K562 (cell line): ENCODE results near the gene NPFFR1. TPM values are rescaled to one million over a fixed set of nuclear protein-coding genes. Genes with fewer than 3 reads are reported as not detected.

Experiments used
- ATAC-seq: fragments of 200-7000 bp; cut with Tn5 transposase; 3 replicates; pipeline ENCODE4 v1.9.1; 2020; ENCODE audit warnings: moderate library complexity
- BruUV-seq: library from RNA; stranded (reverse); fragments of 400-500 nt; replicated peaks from 2 replicates; lab custom pipeline; 2021; lab: Mats Ljungman, UMichigan
- CTCF ChIA-PET: fragments of 300-600 bp; formaldehyde crosslinking; extraction: SDS; loops from one replicate; lab custom pipeline; 2021; ENCODE audit warnings: low intra/inter-chr PET ratio; lab: Yijun Ruan, JAX
- POLR2A ChIA-PET: fragments of 300-600, 350-650 bp; sonication (Branson Sonifier 250); formaldehyde crosslinking; extraction: SDS; loops from one replicate; lab custom pipeline; 2021; ENCODE audit warnings: antibody characterized with exemption, inconsistent platforms; lab: Yijun Ruan, JAX
- DNase-seq, 4 experiments: peaks; one replicate each; pipeline versions ENCODE4 v3.0.0 to v3.0.0-alpha.2; 2011 to 2018; ENCODE audit warnings: low spot score in 3 of 4, mixed read lengths in 3 of 4; ENCODE audit errors: extremely low read depth in 1 of 4
- FAIRE-seq: peaks from 2 replicates; lab custom pipeline; 2011; peaks lifted over from hg19 to GRCh38; lab: Jason Lieb, UNC
- H2AFZ ChIP-seq: 2 replicates; pipeline ENCODE4 v1.6.0; 2011; ENCODE audit warnings: low read depth, low read length, control low read depth, inconsistent platforms
- H3K27ac ChIP-seq: fragments of 200-600 bp; 3 replicates; pipeline ENCODE4 v1.8.0; 2011; ENCODE audit warnings: low read depth, mild to moderate bottlenecking, control low read depth, inconsistent platforms, low read length, moderate library complexity, mixed read lengths; ENCODE audit errors: extremely low read depth
- H3K27me3 ChIP-seq, 2 experiments: fragments of 300-600 bp in 1 of 2; 2 replicates in 1 of 2; 3 replicates in 1 of 2; pipeline versions ENCODE4 v1.6.0 to v1.8.0; 2011; ENCODE audit warnings: inconsistent platforms in 2 of 2, low read length in 2 of 2, mild to moderate bottlenecking in 1 of 2, mixed read lengths in 1 of 2, moderate library complexity in 1 of 2; ENCODE audit not compliant: control insufficient read depth in 2 of 2, insufficient read depth in 2 of 2
- H3K36me3 ChIP-seq: fragments of 300-600 bp; 3 replicates; pipeline ENCODE4 v1.8.0; 2011; ENCODE audit warnings: mild to moderate bottlenecking, low read length, inconsistent platforms; ENCODE audit not compliant: control insufficient read depth, insufficient read depth
- H3K4me1 ChIP-seq, 2 experiments: fragments of 200-600 bp in 1 of 2; replicated peaks in 1 of 2; 2 replicates in 1 of 2; 3 replicates in 1 of 2; pipeline versions ENCODE4 v1.5.1 to v1.8.0; 2011; ENCODE audit warnings: inconsistent platforms in 2 of 2, low read length in 2 of 2, mild to moderate bottlenecking in 1 of 2, mixed read lengths in 1 of 2, moderate library complexity in 1 of 2; ENCODE audit not compliant: control insufficient read depth in 2 of 2, insufficient read depth in 2 of 2
- H3K4me2 ChIP-seq: 2 replicates; pipeline ENCODE4 v1.6.1; 2011; ENCODE audit warnings: low read length, control low read depth, inconsistent platforms, mixed read lengths; ENCODE audit not compliant: insufficient read depth
- H3K4me3 ChIP-seq: fragments of 200-600 bp; sonication (generic), shearing (Covaris generic); 2 replicates; pipeline ENCODE4 v1.5.1; 2016; ENCODE audit warnings: control low read depth, inconsistent platforms
- H3K79me2 ChIP-seq: fragments of 200-600 bp; 3 replicates; pipeline ENCODE4 v1.8.0; 2011; ENCODE audit warnings: low read length, inconsistent platforms; ENCODE audit not compliant: control insufficient read depth, insufficient read depth
- H3K9ac ChIP-seq, 2 experiments: 2 replicates each; pipeline versions ENCODE4 v1.6.0 to v1.6.1; 2011; ENCODE audit warnings: low read depth in 2 of 2, low read length in 2 of 2, control low read depth in 1 of 2, inconsistent platforms in 1 of 2, mild to moderate bottlenecking in 1 of 2, mixed read lengths in 1 of 2; ENCODE audit not compliant: insufficient read depth in 1 of 2
- H3K9me1 ChIP-seq: one replicate; pipeline ENCODE4 v1.6.0; 2011; ENCODE audit warnings: inconsistent platforms, mild to moderate bottlenecking, low read length, moderate library complexity; ENCODE audit not compliant: control insufficient read depth, insufficient read depth
- H3K9me3 ChIP-seq: replicated peaks from 2 replicates; pipeline ENCODE4 v1.5.1; 2011; ENCODE audit warnings: low read depth, low read length, inconsistent platforms; ENCODE audit not compliant: control insufficient read depth, insufficient read depth
- H4K20me1 ChIP-seq: replicated peaks from 2 replicates; pipeline ENCODE4 v1.6.1; 2011; ENCODE audit warnings: low read length, inconsistent platforms, mixed read lengths; ENCODE audit not compliant: control insufficient read depth, insufficient read depth
- ARID2 ChIP-seq: fragments of 450-650 bp; IDR thresholded peaks from 2 replicates; pipeline ENCODE4 v1.6.1; 2017; ENCODE audit warnings: antibody characterized with exemption, mild to moderate bottlenecking
- FIP1L1 ChIP-seq: fragments of 200-400 bp; formaldehyde crosslinking; IDR thresholded peaks from 2 replicates; pipeline ENCODE4 v1.6.1; 2018; ENCODE audit warnings: mild to moderate bottlenecking, low read depth, low read length; ENCODE audit not compliant: poor library complexity, severe bottlenecking
- GABPA ChIP-seq: fragments of 200-800 bp; sonication (Bioruptor generic); conservative IDR thresholded peaks from 2 replicates; pipeline ENCODE4 v1.6.1; 2016; ENCODE audit warnings: low read depth, missing genetic modification characterization, missing compliant biosample characterization
- GATAD2A ChIP-seq: fragments of 450-650 bp; IDR thresholded peaks from 2 replicates; pipeline ENCODE4 v1.6.1; 2017
- KLF1 ChIP-seq: fragments of 450-650 bp; IDR thresholded peaks from 2 replicates; pipeline ENCODE4 v1.6.1; 2016; ENCODE audit warnings: missing genetic modification characterization, missing compliant biosample characterization
- MTA1 ChIP-seq: fragments of 450-650 bp; IDR thresholded peaks from 2 replicates; pipeline ENCODE4 v1.6.1; 2017; ENCODE audit warnings: borderline replicate concordance
- PHB2 ChIP-seq: fragments of 450-650 bp; IDR thresholded peaks from 2 replicates; pipeline ENCODE4 v1.6.1; 2017; ENCODE audit warnings: low read depth
- PTBP1 ChIP-seq: fragments of 200-400 bp; formaldehyde crosslinking; IDR thresholded peaks from 2 replicates; pipeline ENCODE4 v1.6.1; 2017; ENCODE audit warnings: low read depth, low read length
- SMAD1 ChIP-seq: fragments of 150-350 bp; IDR thresholded peaks from 2 replicates; pipeline ENCODE4 v1.6.1; 2014; ENCODE audit warnings: low read length, low read depth; ENCODE audit not compliant: partially characterized antibody
- SMARCB1 ChIP-seq: IDR thresholded peaks from 2 replicates; pipeline ENCODE4 v1.6.1; 2011; ENCODE audit warnings: improper control_type of control experiment, low read depth; ENCODE audit not compliant: insufficient read length
- STAT5B ChIP-seq: fragments of 250-450 bp; sonication (Bioruptor Pico); IDR thresholded peaks from 2 replicates; pipeline ENCODE4 v1.8.0; 2021; ENCODE audit warnings: mild to moderate bottlenecking, inconsistent platforms
- ZBTB49 ChIP-seq: sonication (generic); formaldehyde crosslinking; IDR thresholded peaks from 2 replicates; pipeline ENCODE4 v1.8.0; 2022; ENCODE audit warnings: missing genetic modification reagents, mild to moderate bottlenecking, borderline replicate concordance
- ZKSCAN1 ChIP-seq: fragments of 150-350 bp; IDR thresholded peaks from 2 replicates; pipeline ENCODE4 v1.6.1; 2016; ENCODE audit warnings: low read depth, low read length
- ZNF174 ChIP-seq: fragments of 250-450 bp; sonication (Bioruptor Pico); IDR thresholded peaks from 2 replicates; pipeline ENCODE4 v1.4.0; 2020; ENCODE audit warnings: mild to moderate bottlenecking
- ZNF609 ChIP-seq: sonication (generic); formaldehyde crosslinking; IDR thresholded peaks from 2 replicates; pipeline ENCODE4 v1.8.1; 2023; ENCODE audit warnings: missing genetic modification reagents, mild to moderate bottlenecking, borderline replicate concordance
- ZNF668 ChIP-seq: fragments of 250-450 bp; sonication (Bioruptor Pico); IDR thresholded peaks from 2 replicates; pipeline ENCODE4 v1.8.0; 2022; ENCODE audit warnings: mild to moderate bottlenecking, inconsistent platforms
- ZNF695 ChIP-seq: fragments of 450-650 bp; formaldehyde crosslinking; IDR thresholded peaks from 2 replicates; pipeline ENCODE4 v1.4.0; 2020; ENCODE audit warnings: mild to moderate bottlenecking, moderate library complexity
- ZNF766 ChIP-seq: fragments of 200-800 bp; sonication (Bioruptor generic); conservative IDR thresholded peaks from 2 replicates; pipeline ENCODE4 v1.6.1; 2016; ENCODE audit warnings: missing genetic modification characterization, missing compliant biosample characterization
- WGBS: fragments of 100-300 bp; shearing (Covaris generic); methylation state at CpG from one replicate; pipeline ENCODE4 v1.1.6; 2016; ENCODE audit warnings: low coverage, mixed read lengths; ENCODE audit not compliant: insufficient coverage; ENCODE audit errors: missing lambda C conversion rate; 5-methylcytosine and 5-hydroxymethylcytosine counted together
- in situ Hi-C: fragments of 300-500 bp; cut with MboI; formaldehyde crosslinking; loops from 4 replicates; pipeline ENCODE4 v1.15.0; 2018; ENCODE audit warnings: inconsistent platforms, mixed read lengths
- intact Hi-C: fragments of 100-400 bp; cut with micrococcal nuclease; formaldehyde crosslinking; loops from 2 replicates; pipeline ENCODE4 v1.14.2; 2022
- polyA plus RNA-seq, 8 experiments: library from polyadenylated mRNA; depleted of rRNA in 4 of 8; stranded (reverse) in 5 of 8; unstranded in 3 of 8; fragments of >200 nt; fragmentation: Nextera tagmentation in 2 of 8; fragmentation: Illumina TruSeq in 1 of 8; extraction: Ambion mirVana in 2 of 8; extraction: Trizol in 1 of 8; gene quantifications; 2 replicates each; pipeline versions ENCODE4 v1.2.1 to v1.2.3, GENCODE V29; 2011 to 2014; ENCODE audit warnings: inconsistent platforms in 1 of 8, missing spikeins in 1 of 8
- total RNA-seq, 7 experiments: library from RNA; depleted of rRNA in 6 of 7; stranded (reverse); fragments of >200 nt in 6 of 7; fragmentation: Illumina TruSeq in 2 of 7; extraction: Trizol in 2 of 7; gene quantifications; 2 replicates each; pipeline versions ENCODE4 v1.2.1 to v1.2.3, GENCODE V29; 2011 to 2021; ENCODE audit warnings: low replicate concordance in 1 of 7

NPFFR1 gene
- total and polyA plus RNA-seq, 9 of the 15 experiments (the other 6 are each of a cell fraction or from before 2014, with no cell fraction given), result under 0.01 TPM; not detected in 8

- H3K4me1 ChIP-seq, result peaks cover 0 to 5% of the 10 kb centered on the region in 2 experiments; a peak in 2 of 5 replicates
- ChIA-PET POLR2A (interaction anchor here (0.6 kb wide), 1 partner anchor 11 kb away, joined by 3 read pairs; no protein-coding TSS in a partner anchor), CTCF (no interaction called here)
- no peak for FAIRE-seq
- H3K4me3 ChIP-seq, result no peak overlapping the region
- no peaks in the 10 kb centered on the region for H3K36me3 ChIP-seq
- H3K4me2 ChIP-seq, result no peak overlapping the region
- 0 out of 2 replicates have a peak, but pooled peaks cover 8% of the 10 kb centered on the region for H4K20me1 ChIP-seq
- no peak for ATAC-seq
- no peak for DNase-seq
- peaks cover 12 to 50% of the 10 kb centered on the region in 2 experiments for H3K27me3 ChIP-seq
- no peaks in the 10 kb centered on the region for H3K79me2 ChIP-seq
- no peaks in the 10 kb centered on the region for H3K9me3 ChIP-seq
- no peak overlapping the region for H3K27ac ChIP-seq
- H3K9me1 ChIP-seq, result no peaks in the 10 kb centered on the region
- no peak overlapping the region for H3K9ac ChIP-seq
- in situ Hi-C loops (no loop called here), intact Hi-C loops (no loop called here)
- WGBS, result 7% methylated on average over 2 of the region's 2 CpGs
- H2AFZ ChIP-seq, result no peak overlapping the region
- no TSS peak for BruUV-seq
- TF ChIP-seq PTBP1, result no peak
- TF ChIP-seq FIP1L1, result no peak
- no peak for TF ChIP-seq ZNF668
- TF ChIP-seq MTA1, result no peak
- TF ChIP-seq PHB2, result no peak
- TF ChIP-seq ZNF766 (CRISPR knock-in tag), result no peak
- no peak for TF ChIP-seq ZNF695
- TF ChIP-seq SMARCB1, result no peak
- no peak for TF ChIP-seq ZBTB49 (CRISPR knock-in tag)
- TF ChIP-seq GATAD2A, result no peak
- TF ChIP-seq SMAD1, result no peak
- TF ChIP-seq GABPA (tag), result no peak
- TF ChIP-seq ZNF174 (CRISPR knock-in tag), result no peak
- no peak for TF ChIP-seq ZNF609 (CRISPR knock-in tag)
- no peak for TF ChIP-seq ARID2
- no peak for TF ChIP-seq KLF1 (tag)
- no peak for TF ChIP-seq STAT5B
- TF ChIP-seq ZKSCAN1, result no peak
These were observed 12.9 kb downstream of the NPFFR1 start for GRCh38 chr10:70270952-70271351.
